Body of pancreas (tissue), 4 donors: ENCODE results near the gene NOM1.

Experiments
- CTCF ChIP-seq, 7 experiments: fragments of 450-650 bp in 4 of 7; fragments of 200-600 bp in 3 of 7; sonication (generic) in 3 of 7; IDR thresholded peaks; one replicate each; pipeline ENCODE4 v1.5.1; 2016 to 2019; ENCODE audit warnings: antibody characterized with exemption in 7 of 7
- POLR2A ChIP-seq, 3 donors: fragments of 450-650 bp; IDR thresholded peaks; one replicate each; pipeline ENCODE4 v1.6.1; 2016; ENCODE audit warnings: antibody characterized with exemption in 3 of 3, mild to moderate bottlenecking in 2 of 3

GRCh38 chr7:157018997-157019608 lies 69.6 kb downstream of the NOM1 start:
- TF ChIP-seq CTCF (IDR thresholded peaks at IDR 0.05) (no peak), POLR2A (IDR thresholded peaks at IDR 0.05) (peak in 1 of 3 donors; percentile 16)
